GM23248 (cell line): ENCODE data around the gene PCSK2.

Experiments used
- EZH2 ChIP-seq: fragments of 200-600 bp; sonication (generic); IDR thresholded peaks from 2 replicates; pipeline ENCODE4 v1.6.1; 2018; ENCODE audit warnings: antibody characterized with exemption, mild to moderate bottlenecking; ENCODE audit not compliant: insufficient read depth, poor library complexity, severe bottlenecking
- EZH2phosphoT487 ChIP-seq: fragments of 200-600 bp; sonication (generic); IDR thresholded peaks from 2 replicates; pipeline ENCODE4 v1.6.1; 2018; ENCODE audit warnings: antibody characterized with exemption, moderate library complexity, mild to moderate bottlenecking, low read depth; ENCODE audit not compliant: insufficient read depth

- TF ChIP-seq EZH2: no peak
- TF ChIP-seq EZH2phosphoT487: no peak
These were observed 16.5 kb upstream of the PCSK2 start for GRCh38 chr20:17210387-17210786.
